ENCODE results near the gene CTXND1. TPM values are rescaled to one million over a fixed set of nuclear protein-coding genes. Genes with fewer than 3 reads are reported as not detected.
A peak's percentile ranks its signal among the peaks of the same experiment; 100 is the strongest.
"Not testable (repeated sequence)": the region's sequence is repeated elsewhere in the genome, so short reads cannot be mapped to it uniquely, and the experiment has no call there.

The CTXND1 gene
- total RNA-seq, 1 donor from 2014 or later, result not detected

GRCh38 chr15:80156176-80156720, 95.8 kb downstream of the CTXND1 start:
- H3K36me3 Mint-ChIP-seq (ENCODE audit: low read depth), result peaks cover 35% of the 10 kb centered on the region
- intact Hi-C loops (cut with micrococcal nuclease), result loop anchor here (10.0 kb wide), 2 partner anchors 829 to 1169 kb away; partner anchors contain the start of genes MESD and STARD5
- H3K4me3 Mint-ChIP-seq, result no peak overlapping the region
- no peak overlapping the region for H3K27ac Mint-ChIP-seq
- no peaks in the 10 kb centered on the region for H3K9me3 Mint-ChIP-seq
- H3K4me1 Mint-ChIP-seq (ENCODE audit: low read depth), result peaks cover 56% of the 10 kb centered on the region
- no peak for DNase-seq (ENCODE audit: low spot score)
- peaks cover 3% of the 10 kb centered on the region for H3K27me3 Mint-ChIP-seq (ENCODE audit: insufficient read depth)

GRCh38 chr15:80155378-80156175, 96.4 kb downstream of the CTXND1 start:
- DNase-seq (ENCODE audit: low spot score); H3K27me3 Mint-ChIP-seq (ENCODE audit: insufficient read depth); H3K27ac Mint-ChIP-seq; H3K9me3 Mint-ChIP-seq: not testable (repeated sequence)
- intact Hi-C loops (cut with micrococcal nuclease), result loop anchor here (10.0 kb wide), 2 partner anchors 829 to 1169 kb away; partner anchors contain the start of genes MESD and STARD5
- Mint-ChIP-seq H3K4me1 (ENCODE audit: low read depth) (peaks cover 49% of the 10 kb centered on the region), H3K36me3 (ENCODE audit: low read depth) (peaks cover 29% of the 10 kb centered on the region), H3K4me3 (peak overlapping the region; percentile 15)

- peaks cover 43% of the 10 kb centered on the region for H3K4me1 Mint-ChIP-seq (ENCODE audit: low read depth)
- peaks cover 24% of the 10 kb centered on the region for H3K36me3 Mint-ChIP-seq (ENCODE audit: low read depth)
- no peaks in the 10 kb centered on the region for H3K9me3 Mint-ChIP-seq
- H3K27ac Mint-ChIP-seq, result peak overlapping the region; percentile 73
- intact Hi-C loops (cut with micrococcal nuclease), result loop anchor here (10.0 kb wide), 2 partner anchors 830 to 1170 kb away; partner anchors contain the start of genes MESD and STARD5
- H3K4me3 Mint-ChIP-seq, result peak overlapping the region; percentile 90
- DNase-seq (ENCODE audit: low spot score), result no peak
- H3K27me3 Mint-ChIP-seq (ENCODE audit: insufficient read depth), result peaks cover 7% of the 10 kb centered on the region
Observed at GRCh38 chr15:80155001-80155377, 97.0 kb downstream of the CTXND1 start.

GRCh38 chr15:80154336-80154735, 97.7 kb downstream of the CTXND1 start:
- no peaks in the 10 kb centered on the region for H3K9me3 Mint-ChIP-seq
- peaks cover 37% of the 10 kb centered on the region for H3K4me1 Mint-ChIP-seq (ENCODE audit: low read depth)
- H3K27me3 Mint-ChIP-seq (ENCODE audit: insufficient read depth), result peaks cover 7% of the 10 kb centered on the region
- no peak for DNase-seq (ENCODE audit: low spot score)
- H3K36me3 Mint-ChIP-seq (ENCODE audit: low read depth), result peaks cover 17% of the 10 kb centered on the region
- peak overlapping the region; percentile 90 for H3K4me3 Mint-ChIP-seq
- H3K27ac Mint-ChIP-seq, result peak overlapping the region; percentile 95
- intact Hi-C loops (cut with micrococcal nuclease), result loop anchor here (5.0 to 10.0 kb wide), 3 partner anchors 830 to 1170 kb away; partner anchors contain the start of genes MESD, STARD5 and TMED3

GRCh38 chr15:80153900-80154299, 98.1 kb downstream of the CTXND1 start:
- Mint-ChIP-seq H3K27ac (peak overlapping the region; percentile 95), H3K36me3 (ENCODE audit: low read depth) (peaks cover 16% of the 10 kb centered on the region), H3K4me3 (peak overlapping the region; percentile 90), H3K27me3 (ENCODE audit: insufficient read depth) (peaks cover 11% of the 10 kb centered on the region), H3K4me1 (ENCODE audit: low read depth) (peaks cover 35% of the 10 kb centered on the region), H3K9me3 (no peaks in the 10 kb centered on the region)
- intact Hi-C loops (cut with micrococcal nuclease), result loop anchor here (1.0 to 10.0 kb wide), 8 partner anchors 19 to 1281 kb away; partner anchors contain the start of genes BCL2A1, MESD, MORF4L1 and MTHFS
- DNase-seq (ENCODE audit: low spot score), result no peak

- peak within 1 kb of the TSS; percentile 90 for H3K4me3 Mint-ChIP-seq
- H3K9me3 Mint-ChIP-seq, result no peaks in the 10 kb centered on the region
- H3K27ac Mint-ChIP-seq, result peak within 1 kb of the TSS; percentile 95
- intact Hi-C loops (cut with micrococcal nuclease), result loop anchor here (1.0 to 10.0 kb wide), 11 partner anchors 7 to 1280 kb away; partner anchors contain the start of genes BCL2A1, MESD, MORF4L1 and MTHFS
- H3K36me3 Mint-ChIP-seq (ENCODE audit: low read depth), result peaks cover 12% of the 10 kb centered on the region
- H3K4me1 Mint-ChIP-seq (ENCODE audit: low read depth), result peaks cover 35% of the 10 kb centered on the region
- peaks cover 15% of the 10 kb centered on the region for H3K27me3 Mint-ChIP-seq (ENCODE audit: insufficient read depth)
- peak; percentile 41 for DNase-seq (ENCODE audit: low spot score)
Observed at GRCh38 chr15:80152896-80153876, 98.8 kb downstream of the CTXND1 start, which contains the start of gene FAH. Gene FAH, plus strand, starts transcription at chr15:80152999. Its CDS starts 56 bp downstream, at chr15:80153055.

- intact Hi-C loops (cut with micrococcal nuclease), result loop anchor here (1.0 to 10.0 kb wide), 8 partner anchors 8 to 1280 kb away; partner anchors contain the start of genes MESD, MORF4L1, MTHFS and STARD5
- peak; percentile 74 for DNase-seq (ENCODE audit: low spot score)
- Mint-ChIP-seq H3K9me3 (no peaks in the 10 kb centered on the region), H3K4me3 (peak overlapping the region; percentile 90), H3K4me1 (ENCODE audit: low read depth) (peaks cover 35% of the 10 kb centered on the region), H3K36me3 (ENCODE audit: low read depth) (peaks cover 12% of the 10 kb centered on the region), H3K27ac (peak overlapping the region; percentile 73), H3K27me3 (ENCODE audit: insufficient read depth) (peaks cover 15% of the 10 kb centered on the region)
Observed at GRCh38 chr15:80152180-80152895, 99.7 kb downstream of the CTXND1 start.

- Mint-ChIP-seq H3K4me1 (ENCODE audit: low read depth) (peaks cover 35% of the 10 kb centered on the region), H3K9me3 (no peaks in the 10 kb centered on the region), H3K27ac (peak overlapping the region; percentile 73), H3K4me3 (peak overlapping the region; percentile 83), H3K27me3 (ENCODE audit: insufficient read depth) (peaks cover 15% of the 10 kb centered on the region), H3K36me3 (ENCODE audit: low read depth) (peaks cover 12% of the 10 kb centered on the region)
- intact Hi-C loops (cut with micrococcal nuclease), result loop anchor here (5.0 to 10.0 kb wide), 3 partner anchors 833 to 1173 kb away; partner anchors contain the start of genes MESD, STARD5 and TMED3
- DNase-seq (ENCODE audit: low spot score), result no peak
Observed at GRCh38 chr15:80151576-80151975, 100.4 kb downstream of the CTXND1 start.

- DNase-seq (ENCODE audit: low spot score), result no peak
- intact Hi-C loops (cut with micrococcal nuclease), result loop anchor here (5.0 to 10.0 kb wide), 3 partner anchors 834 to 1174 kb away; partner anchors contain the start of genes MESD, STARD5 and TMED3
- Mint-ChIP-seq H3K4me1 (ENCODE audit: low read depth) (peaks cover 35% of the 10 kb centered on the region), H3K9me3 (no peaks in the 10 kb centered on the region), H3K36me3 (ENCODE audit: low read depth) (peaks cover 12% of the 10 kb centered on the region), H3K4me3 (no peak overlapping the region), H3K27ac (no peak overlapping the region), H3K27me3 (ENCODE audit: insufficient read depth) (peaks cover 15% of the 10 kb centered on the region)
Observed at GRCh38 chr15:80151148-80151547, 100.9 kb downstream of the CTXND1 start.
